IMR-90 (cell line): ENCODE measurements around the gene RNF217. TPM values are rescaled to one million over a fixed set of nuclear protein-coding genes. Genes with fewer than 3 reads are reported as not detected.

Experiments
- ATAC-seq: fragments of 200-7000 bp; cut with Tn5 transposase; 2 replicates; pipeline ENCODE4 v1.9.1; 2020; ENCODE audit warnings: low read depth, mild to moderate bottlenecking, moderate library complexity
- BruUV-seq: library from RNA; stranded (reverse); fragments of 400-500 nt; replicated peaks from 2 replicates; lab custom pipeline; 2021; lab: Mats Ljungman, UMichigan
- CTCF ChIA-PET: fragments of 300-600 bp; formaldehyde crosslinking; extraction: SDS; loops from one replicate; lab custom pipeline; 2021; ENCODE audit warnings: antibody characterized with exemption; lab: Yijun Ruan, JAX
- POLR2A ChIA-PET: fragments of 300-600 bp; sonication (Branson Sonifier 250); formaldehyde crosslinking; loops from one replicate; lab custom pipeline; 2022; ENCODE audit warnings: antibody characterized with exemption; ENCODE audit not compliant: unreplicated experiment; lab: Charles Lee
- DNase-seq: peaks from one replicate; pipeline ENCODE4 v3.0.0; 2013
- H2AFZ ChIP-seq: replicated peaks from 2 replicates; pipeline ENCODE3; 2013; ENCODE audit warnings: low read length, mild to moderate bottlenecking; ENCODE audit not compliant: poor library complexity
- H2AK5ac ChIP-seq: 2 replicates; pipeline ENCODE4 v1.6.1; 2013; ENCODE audit warnings: low read depth, low read length, inconsistent platforms
- H2AK9ac ChIP-seq: replicated peaks from 2 replicates; pipeline ENCODE3; 2013; ENCODE audit warnings: mild to moderate bottlenecking, low read depth, low read length, moderate library complexity; ENCODE audit not compliant: poor library complexity
- H2BK120ac ChIP-seq: 2 replicates; pipeline ENCODE4 v1.6.1; 2013; ENCODE audit warnings: low read depth, low read length, inconsistent platforms
- H2BK15ac ChIP-seq: 3 replicates; pipeline ENCODE4 v1.6.1; 2013; ENCODE audit warnings: low read depth, low read length, inconsistent platforms
- H2BK20ac ChIP-seq: 2 replicates; pipeline ENCODE4 v1.6.1; 2013; ENCODE audit warnings: low read depth, mild to moderate bottlenecking, inconsistent platforms, low read length, moderate library complexity
- H2BK5ac ChIP-seq: 2 replicates; pipeline ENCODE4 v1.6.1; 2013; ENCODE audit warnings: mild to moderate bottlenecking, low read depth, low read length, inconsistent platforms; ENCODE audit not compliant: poor library complexity, severe bottlenecking
- H3K14ac ChIP-seq: replicated peaks from 2 replicates; pipeline ENCODE4 v1.6.1; 2013; ENCODE audit warnings: low read depth, low read length, inconsistent platforms
- H3K18ac ChIP-seq: 2 replicates; pipeline ENCODE4 v1.6.1; 2013; ENCODE audit warnings: low read depth, low read length, control low read depth
- H3K23ac ChIP-seq: 2 replicates; pipeline ENCODE4 v1.6.1; 2013; ENCODE audit warnings: low read depth, low read length, inconsistent platforms
- H3K27ac ChIP-seq: 2 replicates; pipeline ENCODE4 v1.5.1; 2013; ENCODE audit warnings: mild to moderate bottlenecking, control low read depth, low read length; ENCODE audit not compliant: insufficient read depth
- H3K27me3 ChIP-seq: 2 replicates; pipeline ENCODE4 v1.6.1; 2013; ENCODE audit warnings: low read length; ENCODE audit not compliant: control insufficient read depth, insufficient read depth
- H3K36me3 ChIP-seq: 2 replicates; pipeline ENCODE4 v1.6.1; 2013; ENCODE audit warnings: low read length, mixed read lengths; ENCODE audit not compliant: control insufficient read depth, insufficient read depth
- H3K4ac ChIP-seq: 2 replicates; pipeline ENCODE4 v1.6.1; 2013; ENCODE audit warnings: low read depth, low read length, inconsistent platforms
- H3K4me1 ChIP-seq: 2 replicates; pipeline ENCODE4 v1.6.1; 2013; ENCODE audit warnings: low read length, mixed read lengths; ENCODE audit not compliant: control insufficient read depth, insufficient read depth
- H3K4me2 ChIP-seq: 2 replicates; pipeline ENCODE4 v1.6.1; 2013; ENCODE audit warnings: low read depth, mild to moderate bottlenecking, control low read depth, low read length, moderate library complexity
- H3K4me3 ChIP-seq: 2 replicates; pipeline ENCODE4 v1.5.1; 2013; ENCODE audit warnings: low read depth, mild to moderate bottlenecking, control low read depth, low read length, moderate library complexity; ENCODE audit not compliant: insufficient read depth
- H3K56ac ChIP-seq: 2 replicates; pipeline ENCODE4 v1.6.1; 2013; ENCODE audit warnings: low read length, inconsistent platforms; ENCODE audit not compliant: insufficient read depth; ENCODE audit errors: extremely low read depth
- H3K79me1 ChIP-seq, 2 experiments: 2 replicates each; pipeline ENCODE4 v1.6.1; 2013; ENCODE audit warnings: low read length in 2 of 2, inconsistent platforms in 1 of 2, low read depth in 1 of 2
- H3K9ac ChIP-seq: 2 replicates; pipeline ENCODE4 v1.6.1; 2013; ENCODE audit warnings: low read depth, low read length, control low read depth
- H3K9me1 ChIP-seq: 2 replicates; pipeline ENCODE4 v1.6.1; 2013; ENCODE audit warnings: low read length, inconsistent platforms; ENCODE audit not compliant: insufficient read depth
- H3K9me3 ChIP-seq: 2 replicates; pipeline ENCODE4 v1.6.1; 2013; ENCODE audit warnings: low read length; ENCODE audit not compliant: control insufficient read depth, insufficient read depth
- H4K20me1 ChIP-seq: 2 replicates; pipeline ENCODE4 v1.6.1; 2013; ENCODE audit warnings: low read length, inconsistent platforms; ENCODE audit not compliant: insufficient read depth
- H4K5ac ChIP-seq: 2 replicates; pipeline ENCODE4 v1.6.1; 2013; ENCODE audit warnings: mild to moderate bottlenecking, low read depth, low read length, control low read depth
- H4K8ac ChIP-seq, 2 experiments: 2 replicates each; pipeline ENCODE4 v1.6.1; 2013; ENCODE audit warnings: low read depth in 2 of 2, low read length in 2 of 2, control low read depth in 1 of 2, inconsistent platforms in 1 of 2
- H4K91ac ChIP-seq: 2 replicates; pipeline ENCODE4 v1.6.1; 2013; ENCODE audit warnings: low read depth, low read length, inconsistent platforms; ENCODE audit not compliant: insufficient read depth
- BHLHE40 ChIP-seq: fragments of 150-350 bp; IDR thresholded peaks from 2 replicates; pipeline ENCODE4 v1.6.1; 2016; ENCODE audit warnings: mild to moderate bottlenecking, low read depth, low read length
- CEBPB ChIP-seq: IDR thresholded peaks from 2 replicates; pipeline ENCODE4 v1.6.1; 2012; ENCODE audit warnings: low read depth, low read length, improper control_type of control experiment
- MAFK ChIP-seq: IDR thresholded peaks from 2 replicates; pipeline ENCODE4 v1.6.1; 2012; ENCODE audit warnings: low read depth, low read length, improper control_type of control experiment
- MAZ ChIP-seq: IDR thresholded peaks from 2 replicates; pipeline ENCODE4 v1.6.1; 2012; ENCODE audit warnings: low read depth, mild to moderate bottlenecking, low read length, improper control_type of control experiment, moderate library complexity, borderline replicate concordance
- NFE2L2 ChIP-seq: fragments of 150-350 bp; IDR thresholded peaks from 2 replicates; pipeline ENCODE4 v1.6.1; 2016; ENCODE audit warnings: low read depth, mild to moderate bottlenecking, low read length
- WGBS, 2 experiments: methylation state at CpG; one replicate each; pipeline versions ENCODE4 v1.1.5 to v1.1.7; 2013; ENCODE audit warnings: missing lambda C conversion rate in 2 of 2; ENCODE audit not compliant: insufficient read length in 1 of 2; ENCODE audit errors: extremely low coverage in 2 of 2; 5-methylcytosine and 5-hydroxymethylcytosine counted together
- dilution Hi-C: fragments of 300-500 bp; cut with HindIII; formaldehyde crosslinking; loops from one replicate; pipeline ENCODE4 v1.14.3; 2018; ENCODE audit warnings: low sequenced_read_pairs; ENCODE audit not compliant: unreplicated experiment
- in situ Hi-C: fragments of 300-500 bp; cut with MboI; formaldehyde crosslinking; loops from 3 replicates; pipeline ENCODE4 v1.14.3; 2019; ENCODE audit warnings: low sequenced_read_pairs, inconsistent platforms, mixed read lengths
- intact Hi-C: fragments of 100-400 bp; cut with micrococcal nuclease; formaldehyde crosslinking; loops from 2 replicates; pipeline ENCODE4 v1.10.0; 2022
- polyA plus RNA-seq, 3 experiments: library from polyadenylated mRNA; depleted of rRNA; stranded (reverse); fragments of >200 nt; gene quantifications; 2 replicates each; pipeline ENCODE4 v1.2.3, GENCODE V29; 2012; ENCODE audit warnings: low replicate concordance in 1 of 3
- total RNA-seq: library from RNA; depleted of rRNA; stranded (reverse); fragments of >200 nt; gene quantifications from 2 replicates; pipeline ENCODE4 v1.2.3, GENCODE V29; 2012
- TF ChIP-seq, protein P1 (sequence below): fragments of 150-350 bp; IDR thresholded peaks from 2 replicates; pipeline ENCODE4 v1.6.1; 2017; ENCODE audit warnings: mild to moderate bottlenecking, antibody characterized with exemption, low read length, low read depth
- TF ChIP-seq, protein P2 (sequence below): fragments of 150-350 bp; IDR thresholded peaks from 2 replicates; pipeline ENCODE4 v1.6.1; 2016; ENCODE audit warnings: low read depth, mild to moderate bottlenecking, low read length, moderate library complexity, borderline replicate concordance

Gene RNF217
- total and polyA plus RNA-seq, 2 of the 4 experiments (the other 2 are of a cell fraction): 11.7 to 20.4 TPM

DNA sequence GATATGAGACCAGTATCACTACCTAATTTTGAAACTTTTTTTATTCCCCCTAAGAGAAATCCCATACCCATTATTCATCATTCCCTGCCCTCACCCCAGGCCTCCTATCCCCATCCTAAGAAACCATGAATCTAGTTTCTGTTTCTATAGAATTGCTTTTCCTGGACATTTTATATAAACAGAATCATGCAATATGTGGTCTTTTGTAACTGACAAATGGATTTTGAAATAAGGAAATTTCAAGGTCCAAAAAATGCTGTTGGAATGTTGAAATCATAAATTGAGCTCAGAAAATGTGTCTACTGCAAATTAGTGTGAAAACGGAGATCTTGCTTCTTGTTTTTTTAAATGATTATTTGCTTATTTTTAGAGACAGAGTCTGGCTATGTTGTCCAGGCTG, 25.1 kb downstream of the RNF217 start:
- Histone ChIP-seq H2BK20ac (no peak overlapping the region), H4K20me1 (peaks cover 9% of the 10 kb centered on the region; the same call in 1 of the 2 replicates), H4K5ac (no peak overlapping the region), H3K79me1 (peaks cover 23 to 68% of the 10 kb centered on the region in 2 experiments), H2AK5ac (no peak overlapping the region), H3K36me3 (peaks cover 3% of the 10 kb centered on the region), H2AK9ac (no peak overlapping the region), H2AFZ (no peak overlapping the region), H3K14ac (no peak overlapping the region), H3K18ac (peak overlapping the region; percentile 33; the same call in 1 of the 2 replicates), H3K9ac (no peak overlapping the region), H3K27me3 (no peaks in the 10 kb centered on the region), H2BK5ac (no peak overlapping the region), H3K9me3 (no peaks in the 10 kb centered on the region), H3K4me2 (no peak overlapping the region; the same call in none of the 2 replicates), H2BK15ac (peak overlapping the region; percentile 11; the same call in 1 of the 3 replicates), H3K56ac (no peak overlapping the region), H2BK120ac (no peak overlapping the region), H3K4me3 (no peak overlapping the region), H3K27ac (peak overlapping the region; percentile 49; the same call in 1 of the 2 replicates), H4K8ac (no peak overlapping the region), H4K91ac (no peak overlapping the region), H3K23ac (no peak overlapping the region), H3K4ac (no peak overlapping the region), H3K4me1 (peaks cover 15% of the 10 kb centered on the region), H3K9me1 (peaks cover 13% of the 10 kb centered on the region)
- DNase-seq (no peak), ATAC-seq (no peak)
- POLR2A ChIA-PET: no interaction called here
- intact Hi-C loops: no loop called here
- WGBS, 2 experiments: no CpG with 5 or more reads among the region's 1 CpG
- BruUV-seq: no TSS peak
- in situ Hi-C loops: no loop called here
- dilution Hi-C loops: no loop called here
- TF ChIP-seq, protein P1, sequence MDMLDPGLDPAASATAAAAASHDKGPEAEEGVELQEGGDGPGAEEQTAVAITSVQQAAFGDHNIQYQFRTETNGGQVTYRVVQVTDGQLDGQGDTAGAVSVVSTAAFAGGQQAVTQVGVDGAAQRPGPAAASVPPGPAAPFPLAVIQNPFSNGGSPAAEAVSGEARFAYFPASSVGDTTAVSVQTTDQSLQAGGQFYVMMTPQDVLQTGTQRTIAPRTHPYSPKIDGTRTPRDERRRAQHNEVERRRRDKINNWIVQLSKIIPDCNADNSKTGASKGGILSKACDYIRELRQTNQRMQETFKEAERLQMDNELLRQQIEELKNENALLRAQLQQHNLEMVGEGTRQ: no peak
- no peak for TF ChIP-seq MAFK
- no peak for TF ChIP-seq BHLHE40
- TF ChIP-seq MAZ: no peak
- TF ChIP-seq, protein P2, sequence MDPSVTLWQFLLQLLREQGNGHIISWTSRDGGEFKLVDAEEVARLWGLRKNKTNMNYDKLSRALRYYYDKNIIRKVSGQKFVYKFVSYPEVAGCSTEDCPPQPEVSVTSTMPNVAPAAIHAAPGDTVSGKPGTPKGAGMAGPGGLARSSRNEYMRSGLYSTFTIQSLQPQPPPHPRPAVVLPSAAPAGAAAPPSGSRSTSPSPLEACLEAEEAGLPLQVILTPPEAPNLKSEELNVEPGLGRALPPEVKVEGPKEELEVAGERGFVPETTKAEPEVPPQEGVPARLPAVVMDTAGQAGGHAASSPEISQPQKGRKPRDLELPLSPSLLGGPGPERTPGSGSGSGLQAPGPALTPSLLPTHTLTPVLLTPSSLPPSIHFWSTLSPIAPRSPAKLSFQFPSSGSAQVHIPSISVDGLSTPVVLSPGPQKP: no peak
- TF ChIP-seq CEBPB: no peak
- TF ChIP-seq NFE2L2: no peak
- CTCF ChIA-PET: interaction anchor here (0.5 kb wide), 1 partner anchor 118 kb away, joined by 5 read pairs; no protein-coding TSS in a partner anchor
